NCI-H1105 treated with DMSO at 0.1 percent for 48 hours (cell line): ENCODE results near the gene OSGIN1.
A peak's percentile ranks its signal among the peaks of the same experiment; 100 is the strongest.
"Not testable (repeated sequence)": the region's sequence is repeated elsewhere in the genome, so short reads cannot be mapped to it uniquely, and the experiment has no call there.

ENCODE experiments used
- DNase-seq: peaks from one replicate; lab custom pipeline; 2025; lab: John Stamatoyannopoulos, UW

The OSGIN1 gene

GRCh38 chr16:83941546-83941945, 11.5 kb upstream of the OSGIN1 start:
- not testable (repeated sequence) for DNase-seq

- DNase-seq = no peak
These were observed 11.0 kb upstream of the OSGIN1 start for GRCh38 chr16:83942074-83942473.

GRCh38 chr16:83942815-83943515, 10.1 kb upstream of the OSGIN1 start:
- DNase-seq = no peak

- DNase-seq = no peak
These were observed 9.5 kb upstream of the OSGIN1 start for GRCh38 chr16:83943516-83944050.

GRCh38 chr16:83945587-83945986, 7.5 kb upstream of the OSGIN1 start:
- no peak for DNase-seq

- DNase-seq = no peak
These were observed 6.8 kb upstream of the OSGIN1 start for GRCh38 chr16:83946154-83946780.

- DNase-seq = no peak
These were observed 6.1 kb upstream of the OSGIN1 start for GRCh38 chr16:83946781-83947566.

GRCh38 chr16:83947642-83948234, 5.3 kb upstream of the OSGIN1 start:
- DNase-seq = no peak

- DNase-seq = no peak
These were observed 3.9 kb upstream of the OSGIN1 start for GRCh38 chr16:83948914-83949723.

- no peak for DNase-seq
These were observed 3.4 kb upstream of the OSGIN1 start for GRCh38 chr16:83949724-83950001.

GRCh38 chr16:83950862-83951399, 2.1 kb upstream of the OSGIN1 start:
- not testable (repeated sequence) for DNase-seq

- DNase-seq = no peak
These were observed 1.5 kb upstream of the OSGIN1 start for GRCh38 chr16:83951544-83951943.

GRCh38 chr16:83952587-83952939, 477 bp upstream of the OSGIN1 start:
- no peak for DNase-seq

GRCh38 chr16:83953796-83954576, 946 bp downstream of the OSGIN1 start:
- peak; percentile 30 for DNase-seq

GRCh38 chr16:83954577-83955016, 1.6 kb downstream of the OSGIN1 start:
- DNase-seq = no peak

- no peak for DNase-seq
These were observed 2.4 kb downstream of the OSGIN1 start for GRCh38 chr16:83955218-83956130.

GRCh38 chr16:83956336-83957289, 3.6 kb downstream of the OSGIN1 start:
- peak; percentile 23 for DNase-seq

- no peak for DNase-seq
These were observed 4.3 kb downstream of the OSGIN1 start for GRCh38 chr16:83957296-83957855.
